ENCODE results near the gene NSMCE4A.
A peak's percentile ranks its signal among the peaks of the same experiment; 100 is the strongest.
"Not testable (repeated sequence)": the region's sequence is repeated elsewhere in the genome, so short reads cannot be mapped to it uniquely, and the experiment has no call there.

The NSMCE4A gene

DNA sequence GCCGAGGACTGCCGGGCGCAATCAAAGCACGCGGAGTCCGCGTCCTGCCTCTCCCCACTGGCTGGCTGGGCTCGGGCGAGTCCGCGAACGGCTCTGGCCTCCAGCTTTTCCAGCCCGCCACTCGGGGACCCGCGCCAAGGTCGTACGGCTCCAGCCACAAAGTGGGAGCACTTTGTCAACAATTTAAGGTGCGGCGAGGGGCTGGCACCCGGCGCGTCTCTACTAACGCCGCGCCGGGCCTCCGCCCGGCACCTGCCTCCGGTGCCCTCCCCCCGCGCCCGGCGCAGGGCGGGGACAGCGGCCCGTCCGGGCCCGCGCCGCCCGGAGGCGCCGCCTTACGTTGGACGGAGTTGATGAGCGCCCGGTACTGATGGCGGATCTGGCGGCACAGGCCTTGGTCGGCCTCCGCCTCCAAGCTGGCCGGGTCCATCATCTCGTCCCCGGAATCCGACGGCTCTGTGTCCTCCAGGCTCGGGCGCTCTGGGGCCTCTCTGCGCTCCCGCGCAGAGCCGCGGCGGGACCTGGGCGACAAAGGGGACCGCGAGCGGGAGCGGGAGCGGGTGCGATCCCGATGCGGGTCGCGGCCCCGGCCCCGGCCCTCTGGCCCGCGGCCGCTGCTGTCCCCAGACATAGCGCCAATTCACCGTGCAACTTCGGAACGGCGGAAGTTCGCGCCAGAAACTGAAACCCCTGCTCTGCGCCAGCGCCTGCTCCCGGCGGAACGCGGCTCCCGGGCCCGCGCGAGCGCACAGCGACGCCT, at the start of gene NSMCE4A:
Gene NSMCE4A, minus strand, starts transcription at position 683 of the 760 bp plus-strand sequence. Its CDS starts 52 bp downstream, at position 631.
- peak; percentile 45 for DNase-seq

DNA sequence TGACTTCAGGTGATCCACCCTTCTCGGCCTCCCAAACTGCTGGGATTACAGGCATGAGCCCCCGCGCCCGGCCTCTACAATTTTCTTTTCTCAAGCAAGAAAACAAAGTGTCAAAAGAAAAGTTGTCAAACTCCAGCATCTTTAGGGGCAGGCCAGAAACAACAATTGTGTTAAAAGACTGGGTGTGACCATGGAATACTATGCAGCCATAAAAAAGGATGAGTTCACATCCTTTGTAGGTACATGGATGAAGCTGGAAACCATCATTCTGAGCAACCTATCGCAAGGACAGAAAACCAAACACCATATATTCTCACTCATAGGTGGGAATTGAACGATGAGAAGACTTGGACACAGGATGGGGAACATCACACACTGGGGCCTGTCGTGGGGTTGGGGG, 48.2 kb upstream of the NSMCE4A start:
- DNase-seq, result not testable (repeated sequence)

DNA sequence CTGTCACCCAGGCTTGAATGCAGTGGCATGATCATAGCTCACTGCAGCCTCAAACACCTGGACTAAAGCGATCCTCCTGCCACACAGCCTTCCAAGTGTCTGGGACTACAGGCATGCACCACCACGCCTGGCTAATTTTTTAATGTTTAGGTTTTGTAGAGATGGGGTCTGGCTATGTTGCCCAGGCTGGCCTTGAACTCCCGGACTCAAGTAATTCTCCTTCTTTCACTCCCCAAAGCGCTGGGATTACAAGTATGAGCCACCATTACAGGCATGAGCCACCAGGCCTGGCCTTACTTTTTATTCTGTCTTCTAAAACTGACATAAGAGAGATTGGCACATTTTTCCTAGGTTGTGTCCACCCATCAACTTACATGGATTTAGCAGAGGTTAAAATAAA, 47.3 kb upstream of the NSMCE4A start:
- DNase-seq, result no peak

- DNase-seq, result no peak
Observed at GRCh38 chr10:122021828-122022227, 46.8 kb upstream of the NSMCE4A start.

DNA sequence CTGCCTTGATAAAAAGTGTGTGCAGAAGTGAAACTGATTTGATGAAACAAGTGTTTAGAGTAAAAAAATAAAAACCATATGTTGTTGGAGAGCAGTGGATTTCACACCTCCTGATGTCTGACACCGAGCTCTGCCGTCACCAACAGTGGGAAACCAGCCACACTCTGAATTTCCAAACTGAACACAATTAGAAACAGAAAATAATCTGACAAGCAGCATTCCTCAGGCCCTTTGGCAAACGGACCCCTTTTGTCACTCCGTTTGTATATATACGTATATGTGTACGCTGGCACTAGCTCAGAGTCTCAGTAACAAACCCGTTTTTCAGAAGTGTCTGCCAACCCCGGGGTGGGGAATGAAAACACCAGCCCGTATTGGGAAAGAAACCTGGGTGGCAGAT, 46.4 kb upstream of the NSMCE4A start:
- no peak for DNase-seq

DNA sequence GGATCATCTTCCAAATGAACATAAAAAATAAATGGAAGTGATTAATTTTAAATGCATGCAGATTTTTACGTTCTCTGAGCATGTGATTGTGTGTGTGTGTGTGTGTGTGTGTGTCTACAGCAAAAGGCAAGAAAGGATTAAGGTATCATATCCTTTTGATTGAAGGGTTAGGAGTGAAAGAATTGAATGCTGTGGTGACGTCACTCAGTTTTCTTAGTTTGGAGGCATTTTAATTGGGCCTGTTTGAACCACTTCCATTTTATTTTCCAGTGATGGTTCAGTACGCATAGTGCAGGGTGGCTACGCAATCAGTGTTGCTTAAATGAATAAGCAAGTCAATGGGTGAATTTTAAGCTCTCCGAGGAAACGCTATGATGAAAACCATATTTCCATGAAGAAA, 45.2 kb upstream of the NSMCE4A start:
- DNase-seq, result no peak

- DNase-seq, result peak; percentile 84
Observed at GRCh38 chr10:122019414-122019975, 44.5 kb upstream of the NSMCE4A start.

- DNase-seq, result peak; percentile 84
Observed at GRCh38 chr10:122018951-122019413, 44.0 kb upstream of the NSMCE4A start.

DNA sequence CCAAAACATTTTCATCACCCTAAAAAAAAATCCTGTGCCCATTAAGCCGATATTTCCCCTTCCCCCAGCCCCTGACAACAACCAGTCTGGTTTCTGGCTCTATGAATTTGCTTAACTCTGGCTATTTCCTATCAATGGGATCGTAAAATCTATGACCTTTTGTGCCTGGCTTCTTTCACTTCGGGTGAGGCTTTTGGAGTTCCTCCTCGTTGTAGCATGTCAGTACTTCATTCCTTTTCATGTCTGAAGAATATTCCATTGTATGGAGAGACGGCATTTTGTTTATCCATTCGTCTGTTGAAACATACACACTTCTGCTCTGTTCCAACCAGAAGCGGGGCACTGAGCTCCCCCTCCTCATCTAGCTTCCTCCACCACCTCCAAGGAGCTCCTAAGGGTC, 43.5 kb upstream of the NSMCE4A start:
- DNase-seq, result peak; percentile 37

- not testable (repeated sequence) for DNase-seq
Observed at GRCh38 chr10:122017926-122018325, 42.9 kb upstream of the NSMCE4A start.

- DNase-seq, result no peak
Observed at GRCh38 chr10:122014652-122015248, 39.7 kb upstream of the NSMCE4A start.

- DNase-seq, result peak; percentile 5
Observed at GRCh38 chr10:122013311-122013780, 38.3 kb upstream of the NSMCE4A start.

DNA sequence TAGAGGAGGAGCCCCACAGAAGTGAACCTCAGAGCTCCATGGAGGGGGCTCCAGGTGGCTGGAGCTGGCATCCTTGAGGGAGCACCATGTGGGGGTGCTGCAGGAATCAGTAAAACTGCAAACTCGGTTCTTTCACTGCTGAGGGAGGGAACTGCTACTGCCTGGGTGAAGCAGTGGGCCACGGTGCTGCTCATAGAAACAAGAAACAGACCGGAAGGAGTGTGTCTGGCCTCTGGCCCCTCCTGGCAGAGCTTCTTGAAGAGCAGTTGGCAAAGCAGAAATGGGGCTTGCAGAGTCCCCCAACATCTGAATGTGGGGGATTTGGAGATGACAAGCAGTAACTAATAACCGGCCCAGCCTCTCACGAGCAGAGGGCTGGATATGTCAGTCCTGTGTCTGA, 37.7 kb upstream of the NSMCE4A start:
- DNase-seq, result no peak

DNA sequence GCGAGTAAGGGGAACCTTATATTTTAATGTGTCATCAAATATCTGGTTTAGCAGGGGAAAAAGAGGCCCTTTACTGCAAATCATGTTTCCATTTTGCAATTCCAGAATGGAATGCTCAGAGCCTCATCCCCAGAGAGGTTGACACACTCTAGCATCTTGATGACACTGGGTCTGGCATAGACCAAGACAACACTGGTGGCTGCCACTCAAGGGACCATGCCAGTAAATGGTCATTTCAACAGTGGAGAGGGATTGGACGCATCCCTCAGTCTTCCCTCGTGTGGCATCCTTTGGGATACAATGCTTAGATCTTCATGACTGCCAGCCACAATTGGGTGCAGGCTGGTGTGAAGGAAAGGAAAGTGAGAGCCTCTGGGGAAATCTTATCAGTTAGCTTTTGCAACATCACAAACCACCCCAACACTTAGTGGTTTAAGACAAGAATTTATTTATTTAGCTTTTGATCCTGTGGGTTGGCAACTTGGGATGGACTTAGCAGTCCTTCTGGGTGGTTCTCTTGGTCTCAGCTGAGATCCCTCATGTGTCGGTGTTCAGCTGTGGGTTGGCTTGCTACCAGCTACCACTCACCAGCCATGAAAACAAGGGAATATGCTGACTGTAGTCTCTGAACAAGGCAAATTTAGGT, 35.5 kb upstream of the NSMCE4A start:
- DNase-seq, result no peak

GRCh38 chr10:122007415-122007814, 32.4 kb upstream of the NSMCE4A start:
- DNase-seq, result no peak

- no peak for DNase-seq
Observed at GRCh38 chr10:122001698-122002097, 26.7 kb upstream of the NSMCE4A start.

DNA sequence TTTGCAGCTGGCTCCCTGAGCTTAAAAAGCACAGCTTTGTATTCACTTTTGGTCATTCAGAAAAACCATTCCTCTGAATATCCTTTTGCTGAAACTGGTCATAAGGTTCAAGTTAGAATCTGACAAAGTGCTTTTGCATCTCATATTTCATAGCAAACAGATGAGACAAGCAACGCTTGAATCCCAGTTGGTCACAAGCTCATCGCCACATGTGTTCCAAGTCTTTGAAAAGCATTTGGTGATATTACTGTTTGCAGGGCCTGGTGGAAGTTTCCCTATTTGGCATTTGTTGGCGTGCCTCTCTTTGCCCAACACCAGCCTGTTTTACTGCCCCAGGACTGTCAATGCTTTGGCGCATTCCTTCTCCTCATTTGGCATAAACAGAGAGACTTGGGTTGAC, 24.3 kb upstream of the NSMCE4A start:
- no peak for DNase-seq

- no peak for DNase-seq
Observed at GRCh38 chr10:121998462-121998861, 23.4 kb upstream of the NSMCE4A start.

- peak; percentile 91 for DNase-seq
Observed at GRCh38 chr10:121994429-121994941, 19.5 kb upstream of the NSMCE4A start.

GRCh38 chr10:121991727-121992126, 16.7 kb upstream of the NSMCE4A start:
- not testable (repeated sequence) for DNase-seq

GRCh38 chr10:121990015-121990677, 15.1 kb upstream of the NSMCE4A start:
- DNase-seq, result no peak

Data from NCI-H510A treated with DMSO at 0.1 percent for 48 hours (cell line).